Sigmoid colon (tissue), 4 donors: ENCODE measurements around the gene CRYBG1.

Experiments
- EP300 ChIP-seq, 4 donors: sonication (generic); formaldehyde crosslinking; IDR thresholded peaks; one replicate each; pipeline ENCODE4 v1.6.1; 2017; ENCODE audit warnings: antibody characterized with exemption in 4 of 4
- POLR2A ChIP-seq, 2 donors: fragments of 450-650 bp; IDR thresholded peaks; one replicate each; pipeline ENCODE4 v1.6.1; 2016; ENCODE audit warnings: antibody characterized with exemption in 2 of 2, mild to moderate bottlenecking in 2 of 2, moderate library complexity in 2 of 2
- TF ChIP-seq, protein P1 (sequence below), 4 experiments: fragments of 450-650 bp in 3 of 4; fragments of 200-600 bp in 1 of 4; IDR thresholded peaks; one replicate each; pipeline ENCODE4 v1.5.1; 2016 to 2019; ENCODE audit warnings: antibody characterized with exemption in 4 of 4, mild to moderate bottlenecking in 3 of 4, moderate library complexity in 2 of 4

DNA sequence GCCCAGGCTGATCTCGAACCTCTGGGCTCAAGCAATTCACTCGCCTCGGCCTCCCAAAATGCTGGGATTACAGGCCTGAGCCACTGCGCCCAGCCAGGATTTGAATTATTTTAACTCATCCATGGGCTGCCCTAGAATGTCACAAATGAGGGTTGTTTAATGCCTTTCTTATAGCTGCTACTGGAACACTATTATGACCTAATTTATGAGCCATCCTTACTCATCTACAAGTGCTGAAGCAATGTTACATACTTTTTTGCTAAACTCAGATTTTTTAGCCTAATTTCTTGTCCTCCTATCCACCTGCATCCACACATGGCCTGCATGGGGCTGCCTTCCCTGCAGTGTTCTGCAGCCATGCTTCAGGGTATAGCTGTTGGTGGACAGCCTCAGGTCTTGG, 208.9 kb downstream of the CRYBG1 start:
- TF ChIP-seq, protein P1, sequence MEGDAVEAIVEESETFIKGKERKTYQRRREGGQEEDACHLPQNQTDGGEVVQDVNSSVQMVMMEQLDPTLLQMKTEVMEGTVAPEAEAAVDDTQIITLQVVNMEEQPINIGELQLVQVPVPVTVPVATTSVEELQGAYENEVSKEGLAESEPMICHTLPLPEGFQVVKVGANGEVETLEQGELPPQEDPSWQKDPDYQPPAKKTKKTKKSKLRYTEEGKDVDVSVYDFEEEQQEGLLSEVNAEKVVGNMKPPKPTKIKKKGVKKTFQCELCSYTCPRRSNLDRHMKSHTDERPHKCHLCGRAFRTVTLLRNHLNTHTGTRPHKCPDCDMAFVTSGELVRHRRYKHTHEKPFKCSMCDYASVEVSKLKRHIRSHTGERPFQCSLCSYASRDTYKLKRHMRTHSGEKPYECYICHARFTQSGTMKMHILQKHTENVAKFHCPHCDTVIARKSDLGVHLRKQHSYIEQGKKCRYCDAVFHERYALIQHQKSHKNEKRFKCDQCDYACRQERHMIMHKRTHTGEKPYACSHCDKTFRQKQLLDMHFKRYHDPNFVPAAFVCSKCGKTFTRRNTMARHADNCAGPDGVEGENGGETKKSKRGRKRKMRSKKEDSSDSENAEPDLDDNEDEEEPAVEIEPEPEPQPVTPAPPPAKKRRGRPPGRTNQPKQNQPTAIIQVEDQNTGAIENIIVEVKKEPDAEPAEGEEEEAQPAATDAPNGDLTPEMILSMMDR (IDR thresholded peaks at IDR 0.05) = no peak
- TF ChIP-seq EP300 (IDR thresholded peaks at IDR 0.05) = no peak
- no peak for TF ChIP-seq POLR2A (IDR thresholded peaks at IDR 0.05)
